ENCODE measurements around the gene GABPB1. TPM values are rescaled to one million over a fixed set of nuclear protein-coding genes. Genes with fewer than 3 reads are reported as not detected.

GABPB1 gene
- total and polyA plus RNA-seq, 2 donors = 10.0 to 47.2 TPM

DNA sequence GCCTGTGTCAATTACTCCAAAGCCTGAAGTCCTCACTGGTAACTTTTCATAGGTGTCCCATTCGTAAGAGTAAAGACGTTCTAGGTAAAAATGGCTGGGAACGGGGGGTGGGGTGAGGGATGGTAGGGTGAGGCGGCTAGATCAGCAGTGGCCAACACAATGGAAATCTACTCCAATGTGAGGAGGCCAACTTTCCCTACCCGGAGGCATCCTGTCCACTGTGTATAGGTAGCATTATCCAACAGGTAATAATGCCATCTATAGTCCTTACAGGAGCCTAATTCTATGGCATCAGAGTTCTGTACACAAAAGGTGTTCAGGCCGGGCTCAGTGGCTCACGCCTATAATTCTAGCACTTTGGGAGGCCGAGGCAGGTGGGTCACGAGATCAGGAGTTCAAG is 118.6 kb downstream of the GABPB1 start:
- Histone ChIP-seq H3K4me1 (ENCODE audit: insufficient read depth) (no peaks in the 10 kb centered on the region), H3K27ac (ENCODE audit: low read depth) (no peak overlapping the region), H3K4me3 (ENCODE audit: low read depth, low read length) (no peak overlapping the region), H3K36me3 (ENCODE audit: insufficient read depth) (no peaks in the 10 kb centered on the region)
- WGBS = 94% methylated on average over 9 of the region's 9 CpGs
- no peak for DNase-seq (ENCODE audit: extremely low spot score)

DNA sequence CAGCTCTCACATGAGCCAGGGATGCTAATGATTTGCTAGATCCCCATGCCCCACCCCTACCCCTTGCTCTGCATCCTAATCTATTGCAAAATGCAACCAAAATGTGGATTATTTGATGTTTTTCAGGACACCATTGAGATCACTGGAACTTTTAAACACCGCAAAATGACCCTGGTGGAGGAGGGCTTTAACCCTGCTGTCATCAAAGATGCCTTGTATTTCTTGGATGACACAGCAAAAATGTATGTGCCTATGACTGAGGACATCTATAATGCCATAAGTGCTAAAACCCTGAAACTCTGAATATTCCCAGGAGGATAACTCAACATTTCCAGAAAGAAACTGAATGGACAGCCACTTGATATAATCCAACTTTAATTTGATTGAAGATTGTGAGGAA is 119.2 kb downstream of the GABPB1 start:
- no peaks in the 10 kb centered on the region for H3K36me3 ChIP-seq (ENCODE audit: insufficient read depth)
- no peak for DNase-seq (ENCODE audit: extremely low spot score)
- 74% methylated on average over 1 of the region's 1 CpG for WGBS
- H3K27ac ChIP-seq (ENCODE audit: low read depth) = no peak overlapping the region
- no peak overlapping the region for H3K4me3 ChIP-seq (ENCODE audit: low read depth, low read length)
- no peaks in the 10 kb centered on the region for H3K4me1 ChIP-seq (ENCODE audit: insufficient read depth)

DNA sequence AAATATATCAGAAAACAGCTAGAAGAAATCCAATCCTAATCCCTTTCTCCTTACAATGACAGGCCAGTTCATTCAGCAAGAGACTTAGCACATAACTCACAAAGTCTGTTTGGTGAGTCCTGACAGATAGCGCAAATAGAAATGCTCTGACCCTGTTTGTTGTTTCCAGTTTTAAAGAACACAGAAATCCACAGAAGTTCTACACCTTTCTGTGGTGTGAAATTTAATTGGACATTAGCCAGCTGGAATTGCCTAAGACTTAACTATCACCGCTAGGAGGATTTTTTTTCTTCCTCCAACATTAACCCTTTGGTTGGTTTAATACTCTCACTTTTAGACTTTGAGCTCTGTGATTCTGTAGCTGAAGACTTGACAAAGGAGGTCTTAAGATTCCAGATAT is 120.2 kb downstream of the GABPB1 start:
- Histone ChIP-seq H3K36me3 (ENCODE audit: insufficient read depth) (no peaks in the 10 kb centered on the region), H3K4me1 (ENCODE audit: insufficient read depth) (no peaks in the 10 kb centered on the region)
- WGBS = 43% methylated on average over 2 of the region's 2 CpGs

DNA sequence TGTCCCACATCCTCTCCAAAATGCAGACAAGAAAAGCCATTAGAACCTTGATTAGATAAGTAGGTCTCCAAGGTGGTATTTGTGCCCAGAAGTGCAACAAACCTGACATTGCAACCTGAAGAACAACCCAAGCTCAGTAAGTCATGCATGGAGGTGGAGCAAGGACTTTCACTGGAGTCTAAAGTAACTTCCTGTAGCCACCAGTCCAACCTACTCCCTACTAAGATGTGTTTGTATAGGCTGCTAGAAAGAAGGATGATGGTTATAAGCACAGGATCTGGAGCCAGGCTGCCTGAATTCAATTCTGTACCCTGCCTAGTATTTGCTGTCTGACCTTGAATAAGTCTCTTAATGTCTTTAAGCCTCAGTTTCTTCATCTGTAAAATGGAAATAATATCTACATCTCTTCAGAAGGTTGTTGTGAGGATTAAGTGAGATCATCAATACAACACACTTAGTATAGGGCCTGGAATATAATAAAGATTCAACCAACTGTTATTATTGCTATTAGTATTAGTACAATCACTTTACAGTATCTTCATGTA is 121.7 kb downstream of the GABPB1 start:
- Histone ChIP-seq H3K36me3 (ENCODE audit: insufficient read depth) (no peaks in the 10 kb centered on the region), H3K4me3 (ENCODE audit: low read depth, low read length) (no peak overlapping the region), H3K27ac (ENCODE audit: low read depth) (no peak overlapping the region), H3K4me1 (ENCODE audit: insufficient read depth) (no peaks in the 10 kb centered on the region)
- no peak for DNase-seq (ENCODE audit: extremely low spot score)

More for the DNA sequence above, 120.2 kb downstream of the GABPB1 start:
- Histone ChIP-seq H3K4me3 (ENCODE audit: low read depth, low read length) (no peak overlapping the region), H3K27ac (ENCODE audit: low read depth) (no peak overlapping the region)
- no peak for DNase-seq (ENCODE audit: extremely low spot score)

DNA sequence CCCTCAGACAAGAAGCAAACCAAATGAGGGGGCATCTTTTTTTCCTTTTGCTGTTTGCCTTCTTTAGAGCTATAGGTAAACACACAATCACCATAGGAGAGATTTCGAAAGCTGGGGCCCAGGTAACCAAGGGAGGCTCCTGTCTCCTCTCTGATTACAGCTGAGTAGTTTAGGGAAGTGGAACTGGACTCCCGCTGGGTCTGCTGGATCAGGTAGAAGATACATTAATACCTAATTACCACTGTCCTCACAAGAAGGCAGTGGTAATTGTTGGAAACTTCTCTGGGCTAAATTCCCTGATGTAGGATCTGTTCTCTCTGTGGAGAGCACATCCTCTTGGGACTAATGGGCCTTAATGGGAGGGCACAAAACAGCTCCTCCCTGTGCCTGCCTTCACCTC is 122.2 kb downstream of the GABPB1 start:
- 88% methylated on average over 2 of the region's 2 CpGs for WGBS
- Histone ChIP-seq H3K36me3 (ENCODE audit: insufficient read depth) (no peaks in the 10 kb centered on the region), H3K27ac (ENCODE audit: low read depth) (no peak overlapping the region), H3K4me3 (ENCODE audit: low read depth, low read length) (no peak overlapping the region), H3K4me1 (ENCODE audit: insufficient read depth) (no peaks in the 10 kb centered on the region)
- DNase-seq (ENCODE audit: extremely low spot score) = no peak

DNA sequence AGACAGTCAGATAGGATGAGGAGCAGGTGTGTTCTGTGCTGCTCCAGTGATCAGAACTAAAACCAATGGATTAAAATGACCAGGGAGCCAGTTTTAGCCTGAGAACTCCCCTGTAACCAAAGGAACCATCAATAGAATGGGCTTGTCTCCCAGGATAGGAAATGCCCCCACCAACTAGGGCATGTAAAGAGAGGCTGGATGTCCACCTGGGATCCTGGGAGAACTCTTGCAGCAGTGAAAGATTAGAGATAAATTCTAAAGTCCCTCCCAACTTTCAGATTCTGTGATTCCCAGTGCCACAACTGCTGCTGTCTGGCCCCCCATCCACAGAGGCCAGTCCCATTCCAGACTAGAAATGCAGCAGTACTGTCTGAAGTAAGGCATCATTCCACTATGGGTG is 123.2 kb downstream of the GABPB1 start:
- DNase-seq (ENCODE audit: extremely low spot score) = no peak
- no peaks in the 10 kb centered on the region for H3K36me3 ChIP-seq (ENCODE audit: insufficient read depth)
- H3K27ac ChIP-seq (ENCODE audit: low read depth) = no peak overlapping the region
- H3K4me1 ChIP-seq (ENCODE audit: insufficient read depth) = no peaks in the 10 kb centered on the region
- H3K4me3 ChIP-seq (ENCODE audit: low read depth, low read length) = no peak overlapping the region

DNA sequence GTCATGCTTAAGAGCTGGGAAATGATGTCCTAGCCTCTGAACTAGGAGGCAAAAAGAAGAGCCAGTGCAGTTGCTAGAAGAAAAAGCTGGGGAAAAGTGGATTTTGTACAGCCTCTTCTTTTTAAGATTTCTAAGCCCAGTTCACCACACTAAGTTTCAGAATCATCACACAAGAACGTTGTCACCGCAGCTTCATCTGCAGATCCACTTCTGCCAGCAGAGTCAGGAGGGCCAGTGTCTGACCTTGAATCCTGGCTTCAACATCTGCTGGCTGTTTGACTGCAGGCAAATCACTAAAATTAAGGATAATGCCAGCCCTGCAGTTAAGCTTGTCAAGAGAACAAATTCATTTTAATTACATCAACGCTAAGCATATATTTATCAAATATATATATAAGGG is 125.7 kb downstream of the GABPB1 start:
- no peak overlapping the region for H3K4me3 ChIP-seq (ENCODE audit: low read depth, low read length)
- H3K36me3 ChIP-seq (ENCODE audit: insufficient read depth) = no peaks in the 10 kb centered on the region
- H3K27ac ChIP-seq (ENCODE audit: low read depth) = no peak overlapping the region
- 83% methylated on average over 3 of the region's 3 CpGs for WGBS
- no peak for DNase-seq (ENCODE audit: extremely low spot score)
- no peaks in the 10 kb centered on the region for H3K4me1 ChIP-seq (ENCODE audit: insufficient read depth)

DNA sequence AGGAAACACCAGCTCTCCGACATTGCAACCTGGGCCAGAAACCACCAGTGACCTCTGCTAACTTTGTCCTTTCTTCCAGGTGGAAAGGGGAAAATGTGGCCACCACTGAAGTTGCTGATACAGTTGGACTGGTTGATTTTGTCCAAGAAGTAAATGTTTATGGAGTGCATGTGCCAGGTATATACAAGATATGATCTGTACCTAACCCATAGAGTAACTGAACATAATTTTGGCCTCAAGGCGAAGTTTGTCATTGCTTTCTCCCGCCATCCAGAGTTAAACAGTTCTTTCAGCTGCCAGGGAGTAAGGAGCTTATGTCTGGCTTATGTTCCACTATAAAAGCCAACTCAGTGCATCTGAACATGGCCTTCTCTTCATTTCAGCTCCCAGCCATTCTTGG is 126.1 kb downstream of the GABPB1 start:
- H3K4me1 ChIP-seq (ENCODE audit: insufficient read depth) = no peaks in the 10 kb centered on the region
- no peak for DNase-seq (ENCODE audit: extremely low spot score)
- no peaks in the 10 kb centered on the region for H3K36me3 ChIP-seq (ENCODE audit: insufficient read depth)
- H3K27ac ChIP-seq (ENCODE audit: low read depth) = no peak overlapping the region
- WGBS = 80% methylated on average over 3 of the region's 3 CpGs
- H3K4me3 ChIP-seq (ENCODE audit: low read depth, low read length) = no peak overlapping the region

DNA sequence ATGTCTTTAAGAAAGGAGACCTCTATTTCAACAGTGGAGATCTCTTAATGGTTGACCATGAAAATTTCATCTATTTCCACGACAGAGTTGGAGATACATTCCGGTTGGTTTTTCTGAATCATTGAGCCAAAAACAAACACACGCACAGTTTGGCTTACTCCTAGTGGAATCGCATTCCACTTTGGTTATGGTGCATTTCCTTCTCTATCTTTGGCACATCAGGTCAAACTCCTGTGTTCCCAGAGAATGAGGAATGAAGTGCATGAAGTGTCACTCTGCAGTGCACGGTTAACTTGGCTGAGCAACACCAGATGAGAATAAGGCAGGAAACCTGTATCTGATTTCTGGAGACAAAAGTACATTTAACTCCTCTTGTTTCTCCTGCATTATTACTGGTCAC is 127.9 kb downstream of the GABPB1 start:
- no peaks in the 10 kb centered on the region for H3K4me1 ChIP-seq (ENCODE audit: insufficient read depth)
- 66% methylated on average over 5 of the region's 5 CpGs for WGBS
- DNase-seq (ENCODE audit: extremely low spot score) = no peak
- no peaks in the 10 kb centered on the region for H3K36me3 ChIP-seq (ENCODE audit: insufficient read depth)
- no peak overlapping the region for H3K27ac ChIP-seq (ENCODE audit: low read depth)
- H3K4me3 ChIP-seq (ENCODE audit: low read depth, low read length) = no peak overlapping the region

DNA sequence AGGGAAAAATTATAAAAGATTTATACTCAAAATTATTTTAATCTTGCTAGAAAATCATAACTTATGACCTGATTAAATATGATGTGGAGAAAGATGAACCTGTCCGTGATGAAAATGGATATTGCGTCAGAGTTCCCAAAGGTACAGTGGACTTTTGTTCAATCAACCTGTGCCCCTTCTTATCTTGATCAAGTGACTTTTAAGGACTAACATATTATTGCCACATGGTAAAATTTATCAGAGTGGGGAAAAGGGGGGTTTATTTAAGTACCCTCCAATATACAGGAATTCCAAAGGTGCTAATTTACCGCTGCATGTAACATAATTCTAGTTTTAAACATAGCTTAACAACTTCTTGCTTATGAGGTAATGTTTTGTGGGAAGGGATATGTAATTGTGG is 129.1 kb downstream of the GABPB1 start:
- DNase-seq (ENCODE audit: extremely low spot score) = no peak
- H3K27ac ChIP-seq (ENCODE audit: low read depth) = no peak overlapping the region
- WGBS = 79% methylated on average over 3 of the region's 3 CpGs
- no peak overlapping the region for H3K4me3 ChIP-seq (ENCODE audit: low read depth, low read length)
- H3K36me3 ChIP-seq (ENCODE audit: insufficient read depth) = no peaks in the 10 kb centered on the region
- no peaks in the 10 kb centered on the region for H3K4me1 ChIP-seq (ENCODE audit: insufficient read depth)

Small RNA genes within 50 kb of the gene (small RNA-seq; reads per million reads assigned to genes)
- not detected for gene RNU6-94P

Other genes with a start within 250 kb of the GABPB1 start
- 24.3 TPM for gene ATP8B4, start 236.0 kb downstream of the GABPB1 start, total RNA-seq
- gene ATP8B4, start 236.0 kb downstream of the GABPB1 start, polyA plus RNA-seq = 6.6 TPM
- 3.5 TPM for gene SLC27A2, start 173.0 kb downstream of the GABPB1 start, total RNA-seq
- 1.9 TPM for gene SLC27A2, start 173.0 kb downstream of the GABPB1 start, polyA plus RNA-seq
- gene HDC, start 89.5 kb downstream of the GABPB1 start, total RNA-seq = 11.7 TPM
- 5.4 TPM for gene HDC, start 89.5 kb downstream of the GABPB1 start, polyA plus RNA-seq
- 100 TPM for gene USP8, start 69.2 kb upstream of the GABPB1 start, total RNA-seq
- 34.5 TPM for gene USP8, start 69.2 kb upstream of the GABPB1 start, polyA plus RNA-seq
- 1.2 TPM for gene USP50, start 191.5 kb upstream of the GABPB1 start, total RNA-seq
- gene USP50, start 191.5 kb upstream of the GABPB1 start, polyA plus RNA-seq = not detected